Measurements from ENCODE around the gene FOXRED2.

DNA sequence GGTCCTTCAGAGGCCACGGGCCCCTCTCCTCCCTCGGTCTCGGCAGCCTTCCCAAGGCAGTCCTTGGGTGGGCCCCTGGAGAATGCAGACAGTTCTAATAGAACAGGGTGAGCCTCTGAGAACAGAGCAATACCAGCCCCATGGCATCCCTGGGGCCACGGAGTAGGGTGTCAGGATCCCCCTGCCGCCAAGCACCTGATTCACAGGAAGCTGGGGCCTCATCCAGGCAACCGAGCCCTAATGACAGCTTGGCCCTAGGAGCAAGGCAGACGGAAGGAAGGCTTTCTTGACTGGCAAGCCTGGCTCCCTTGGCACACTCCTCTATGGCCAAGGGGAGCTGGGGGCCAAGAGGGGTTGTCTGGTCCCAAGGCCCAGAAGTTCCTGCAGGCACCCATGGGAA, 40.6 kb downstream of the FOXRED2 start:
- TF ChIP-seq TCF12 (IDR thresholded peaks at IDR 0.05) (no peak), RXRA (IDR thresholded peaks at IDR 0.05; ENCODE audit: borderline replicate concordance, low read depth) (no peak), RAD21 (IDR thresholded peaks at IDR 0.05; ENCODE audit: low read length) (no peak), FOXM1 (IDR thresholded peaks at IDR 0.05; ENCODE audit: low read depth) (no peak), CTCF (IDR thresholded peaks at IDR 0.05) (no peak), JUND (IDR thresholded peaks at IDR 0.05) (no peak), TAF1 (IDR thresholded peaks at IDR 0.05; ENCODE audit: borderline replicate concordance, low read depth, low read length) (no peak), ZBTB33 (IDR thresholded peaks at IDR 0.05; ENCODE audit: borderline replicate concordance, low read depth) (no peak)

Measured in SK-N-SH (cell line).